Lung (tissue), 12 donors: Measurements from ENCODE around the gene MIER2. TPM values are rescaled to one million over a fixed set of nuclear protein-coding genes. Genes with fewer than 3 reads are reported as not detected.
"Not testable (repeated sequence)": the region's sequence is repeated elsewhere in the genome, so short reads cannot be mapped to it uniquely, and the experiment has no call there.

Experiments
- ATAC-seq: fragments of 200-7000 bp; cut with Tn5 transposase; one replicate; pipeline ENCODE4 v1.9.1; 2020; ENCODE audit warnings: moderate number of reproducible peaks; ENCODE audit not compliant: insufficient read depth, low FRiP score
- DNase-seq, 3 donors: peaks; one replicate each; pipeline ENCODE4 v3.0.0-alpha.2; 2013 to 2017
- H3K27ac ChIP-seq, 2 donors: one replicate each; pipeline ENCODE4 v1.5.1; 2013; ENCODE audit warnings: mild to moderate bottlenecking in 2 of 2, moderate library complexity in 2 of 2, control low read depth in 1 of 2, inconsistent platforms in 1 of 2, low read depth in 1 of 2, low read length in 1 of 2
- H3K27me3 ChIP-seq, 3 donors: one replicate each; pipeline ENCODE4 v1.5.1; 2013; ENCODE audit warnings: low read length in 2 of 3; ENCODE audit not compliant: control insufficient read depth in 3 of 3, insufficient read depth in 3 of 3
- H3K36me3 ChIP-seq, 4 donors: one replicate each; pipeline ENCODE4 v1.5.1; 2013; ENCODE audit warnings: low read length in 4 of 4, mild to moderate bottlenecking in 1 of 4, moderate library complexity in 1 of 4; ENCODE audit not compliant: control insufficient read depth in 4 of 4, insufficient read depth in 4 of 4
- H3K4me1 ChIP-seq, 5 donors: one replicate each; pipeline ENCODE4 v1.5.1; 2013; ENCODE audit warnings: low read length in 5 of 5, mild to moderate bottlenecking in 2 of 5, moderate library complexity in 1 of 5; ENCODE audit not compliant: control insufficient read depth in 5 of 5, insufficient read depth in 5 of 5
- H3K4me3 ChIP-seq: one replicate; pipeline ENCODE4 v1.5.1; 2013; ENCODE audit warnings: mild to moderate bottlenecking, control low read depth, moderate library complexity
- H3K9ac ChIP-seq, 2 donors: one replicate each; pipeline ENCODE4 v1.5.1; 2013; ENCODE audit warnings: low read length in 2 of 2, control low read depth in 1 of 2; ENCODE audit not compliant: insufficient read depth in 1 of 2
- H3K9me3 ChIP-seq, 4 donors: one replicate each; pipeline ENCODE4 v1.5.1; 2013; ENCODE audit warnings: low read length in 3 of 4, mild to moderate bottlenecking in 1 of 4, moderate library complexity in 1 of 4; ENCODE audit not compliant: control insufficient read depth in 4 of 4, insufficient read depth in 3 of 4
- CTCF ChIP-seq: IDR thresholded peaks from 2 replicates; pipeline ENCODE4 v1.5.1; 2012; ENCODE audit warnings: mild to moderate bottlenecking; ENCODE audit errors: control extremely low read depth, extremely low read depth
- WGBS, 2 donors: extraction: QIAGEN DNeasy Blood & Tissue Kit; methylation state at CpG; one replicate each; pipeline ENCODE4 v1.1.7; 2013; 5-methylcytosine and 5-hydroxymethylcytosine counted together
- polyA plus RNA-seq, 2 donors: library from polyadenylated mRNA; stranded (reverse); fragments of 200-250 nt; gene quantifications; one replicate each; pipeline ENCODE4 v1.2.1, GENCODE V29; 2013
- total RNA-seq, 2 donors: library from RNA; depleted of rRNA in 1 of 2; stranded (reverse); fragments of >200 nt in 1 of 2; gene quantifications; one replicate each; pipeline ENCODE4 v1.2.1, GENCODE V29; 2014 to 2021
- donor health status: control.
- donor health status: control.
- donor health status: Bipolar disorder and iron deficiency.
- donor health status: healthy.
- donor health status: DM: yes; HTN: yes; CAD: no.

The MIER2 gene
- total and polyA plus RNA-seq, 4 donors: 19.4 to 34.9 (median 28.3) TPM

- not testable (repeated sequence) for H3K9me3 ChIP-seq, H3K4me1 ChIP-seq, H3K4me3 ChIP-seq, H3K27ac ChIP-seq, DNase-seq, H3K9ac ChIP-seq, H3K36me3 ChIP-seq, ATAC-seq
- peaks cover 0 to 13% (median 9%) of the 10 kb centered on the region in 3 donors for H3K27me3 ChIP-seq
- WGBS, 2 donors: 77 to 82% methylated on average over 12 to 13 of the region's 17 CpGs
Observed at GRCh38 chr19:380618-381219, 36.1 kb upstream of the MIER2 start.

DNA sequence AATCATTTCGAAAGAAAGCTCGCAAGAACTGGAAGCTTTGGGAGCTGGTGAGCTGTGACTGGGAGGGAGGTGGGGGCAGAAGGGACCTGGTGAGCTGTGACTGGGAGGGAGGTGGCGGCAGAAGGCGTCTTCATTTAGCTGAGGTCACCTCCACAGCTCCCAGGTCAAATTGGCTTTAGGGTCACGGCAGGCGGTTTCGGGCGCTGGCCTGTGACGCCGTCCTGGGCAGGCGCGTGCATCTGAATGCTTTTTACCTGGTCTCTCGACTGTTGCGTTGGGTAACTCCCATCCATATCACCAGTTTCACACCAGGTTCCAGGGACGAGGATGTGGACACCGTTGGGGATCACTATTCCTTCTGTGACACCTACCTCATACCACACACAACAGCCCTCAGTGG is 35.2 kb upstream of the MIER2 start:
- no peak for ATAC-seq
- Histone ChIP-seq H3K9me3 (peaks cover 0 to 4% (median 0%) of the 10 kb centered on the region in 4 donors), H3K27me3 (peaks cover 0 to 14% (median 10%) of the 10 kb centered on the region in 3 donors), H3K4me1 (no peaks in the 10 kb centered on the region), H3K4me3 (no peak overlapping the region), H3K36me3 (no peaks in the 10 kb centered on the region), H3K27ac (no peak overlapping the region), H3K9ac (no peak overlapping the region)
- 92% methylated on average over 16 of the region's 16 CpGs for WGBS, 2 donors
- no peak for DNase-seq
- TF ChIP-seq CTCF: no peak

GRCh38 chr19:378706-379105 is 34.1 kb upstream of the MIER2 start:
- Histone ChIP-seq H3K4me3 (no peak overlapping the region), H3K9ac (no peak overlapping the region), H3K9me3 (peaks cover 0 to 4% (median 0%) of the 10 kb centered on the region in 4 donors), H3K27me3 (peaks cover 0 to 20% (median 12%) of the 10 kb centered on the region in 3 donors), H3K27ac (no peak overlapping the region), H3K36me3 (no peaks in the 10 kb centered on the region), H3K4me1 (no peaks in the 10 kb centered on the region)
- WGBS, 2 donors: 88 to 89% methylated on average over 14 of the region's 14 CpGs
- TF ChIP-seq CTCF: no peak
- ATAC-seq (no peak), DNase-seq (no peak)

- Histone ChIP-seq H3K9me3 (peaks cover 0 to 4% (median 0%) of the 10 kb centered on the region in 4 donors), H3K4me3 (no peak overlapping the region), H3K4me1 (no peaks in the 10 kb centered on the region), H3K36me3 (no peaks in the 10 kb centered on the region), H3K9ac (no peak overlapping the region), H3K27me3 (peaks cover 0 to 18% (median 9%) of the 10 kb centered on the region in 3 donors), H3K27ac (no peak overlapping the region)
- DNase-seq (no peak), ATAC-seq (no peak)
- 64 to 76% methylated on average over 38 of the region's 38 CpGs for WGBS, 2 donors
- TF ChIP-seq CTCF: no peak
Observed at GRCh38 chr19:377801-378581, 33.4 kb upstream of the MIER2 start.
